H54 (cell line): ENCODE results near the gene IFNA6.

Experiments
- DNase-seq: peaks from one replicate; pipeline ENCODE4 v3.0.0; 2011; ENCODE audit warnings: low spot score, mixed read lengths; ENCODE audit not compliant: insufficient read length
- FAIRE-seq: peaks from 3 replicates; lab custom pipeline; 2011; peaks lifted over from hg19 to GRCh38; lab: Jason Lieb, UNC
- POLR2A ChIP-seq: IDR thresholded peaks from 2 replicates; pipeline ENCODE4 v1.6.1; 2011; ENCODE audit warnings: low read depth, mild to moderate bottlenecking, low read length

IFNA6 gene

DNA sequence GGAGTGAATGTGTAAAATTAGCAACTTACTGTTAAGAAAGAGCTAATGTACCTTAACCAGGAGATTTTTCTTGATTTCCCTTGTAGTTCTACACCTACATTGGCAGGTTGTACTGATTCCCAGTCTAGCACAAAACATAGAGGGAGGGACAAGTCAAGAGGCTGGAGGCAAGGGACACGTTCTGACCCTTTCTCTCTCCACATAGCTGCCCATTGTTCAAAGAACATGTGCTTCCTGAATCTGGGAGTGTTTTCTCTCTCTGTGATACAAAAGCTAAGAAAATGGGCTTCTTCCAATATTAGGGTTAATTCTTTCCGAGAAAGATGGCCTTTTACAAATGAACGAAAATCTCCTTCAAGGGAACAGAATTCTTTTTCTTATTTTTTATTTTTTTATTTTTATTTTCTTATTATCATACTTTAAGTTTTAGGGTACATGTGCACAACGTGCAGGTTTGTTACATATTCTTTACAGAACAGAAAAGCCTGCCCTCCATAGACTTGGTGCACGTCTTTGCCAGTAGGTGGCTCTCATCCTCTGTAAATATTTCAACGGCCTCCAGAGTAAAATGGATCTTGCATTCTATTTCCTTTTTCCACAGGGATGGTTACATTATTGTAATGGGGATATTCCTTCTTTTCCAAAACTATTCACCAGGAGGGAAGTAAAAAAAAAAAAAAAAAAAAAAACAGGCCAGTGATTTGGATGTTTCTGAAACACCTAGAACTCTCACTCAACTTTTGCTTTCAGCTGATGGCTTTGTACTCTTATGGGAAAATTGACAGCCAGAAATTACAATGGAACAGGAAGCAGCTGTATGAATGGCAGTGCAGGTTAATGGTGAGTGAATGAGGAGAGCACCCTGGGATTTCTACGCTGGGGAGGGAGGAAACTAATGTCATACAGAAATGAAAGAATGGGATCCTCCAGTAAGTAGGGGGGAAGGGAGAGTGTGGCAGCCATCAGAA is 32.4 kb downstream of the IFNA6 start:
- FAIRE-seq: peak; percentile 79
- no peak for DNase-seq
- TF ChIP-seq POLR2A: no peak

DNA sequence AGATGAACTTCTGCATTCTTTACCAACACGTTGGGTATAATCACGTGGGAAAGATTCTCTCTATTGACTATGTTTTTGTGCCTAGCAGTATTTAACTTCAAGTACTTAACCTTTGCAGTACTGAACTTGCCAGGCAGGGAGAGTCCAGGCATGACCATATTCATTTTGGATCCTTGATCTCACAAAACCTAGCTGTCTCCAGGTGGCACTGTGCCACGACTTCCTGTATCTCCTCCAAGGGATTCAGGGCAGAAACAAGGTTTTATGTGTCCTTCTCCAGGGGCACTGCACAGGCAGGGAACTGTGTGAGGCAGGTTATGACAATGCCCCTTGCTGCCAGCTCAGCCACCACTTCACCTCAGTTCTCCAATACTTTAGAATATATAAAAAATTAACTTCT is 33.8 kb downstream of the IFNA6 start:
- DNase-seq (no peak), FAIRE-seq (no peak)
- TF ChIP-seq POLR2A: no peak

DNA sequence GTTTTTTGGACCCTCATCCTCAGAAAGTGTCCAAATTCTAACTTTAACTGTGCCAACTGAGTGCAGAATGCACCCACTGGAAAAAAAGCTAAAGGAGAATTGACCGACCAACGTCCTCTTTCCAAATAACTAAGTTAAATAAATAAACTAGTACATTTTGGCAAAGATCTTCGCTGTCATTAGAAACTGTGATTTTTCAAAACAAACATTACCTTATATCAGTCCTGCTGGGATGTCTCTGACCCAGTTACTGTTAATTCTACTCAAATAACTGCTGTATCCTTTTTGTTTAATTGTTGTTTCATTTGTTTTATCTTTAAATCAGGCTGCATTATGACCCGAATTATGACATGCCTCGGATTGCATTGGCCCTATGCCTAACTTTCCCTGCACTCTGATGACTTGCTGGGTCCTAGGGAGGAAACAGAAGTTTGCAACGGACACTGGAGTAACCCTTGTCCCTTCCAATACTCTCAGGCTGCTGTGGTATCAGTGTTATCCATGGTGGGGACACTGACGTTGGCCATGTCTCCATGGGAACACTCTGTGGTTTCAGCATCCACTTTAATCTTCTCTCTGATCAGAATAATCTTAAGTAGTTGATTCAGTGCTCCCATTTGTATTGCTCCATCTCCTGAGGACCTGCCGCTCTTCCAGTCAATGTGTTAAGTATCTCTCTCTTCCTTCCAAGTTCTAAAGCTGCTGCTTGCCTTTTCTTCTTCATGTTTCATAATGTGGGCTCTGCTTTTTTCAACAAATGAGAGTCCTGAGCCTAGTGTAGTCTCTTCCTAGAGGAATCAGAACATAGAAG is 34.5 kb downstream of the IFNA6 start:
- FAIRE-seq (no peak), DNase-seq (no peak)
- no peak for TF ChIP-seq POLR2A

DNA sequence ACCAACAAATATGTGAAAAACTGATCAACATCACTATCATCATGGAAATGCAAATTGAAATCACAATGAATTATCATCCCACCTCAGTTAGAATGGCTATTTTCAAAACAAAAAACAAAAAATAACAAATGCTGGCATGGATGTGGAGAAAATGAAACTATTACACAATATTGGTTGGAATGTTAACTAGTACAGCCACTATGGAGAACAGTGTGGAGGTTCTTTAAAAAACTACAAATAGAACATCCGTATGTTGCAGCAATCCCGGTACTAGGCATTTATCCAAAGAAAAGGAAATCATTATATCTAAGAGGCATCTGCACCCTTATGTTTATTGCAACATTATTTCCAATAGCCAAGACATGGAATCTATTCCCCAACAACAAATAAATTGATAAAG is 36.5 kb downstream of the IFNA6 start:
- DNase-seq (no peak), FAIRE-seq (no peak)
- no peak for TF ChIP-seq POLR2A

DNA sequence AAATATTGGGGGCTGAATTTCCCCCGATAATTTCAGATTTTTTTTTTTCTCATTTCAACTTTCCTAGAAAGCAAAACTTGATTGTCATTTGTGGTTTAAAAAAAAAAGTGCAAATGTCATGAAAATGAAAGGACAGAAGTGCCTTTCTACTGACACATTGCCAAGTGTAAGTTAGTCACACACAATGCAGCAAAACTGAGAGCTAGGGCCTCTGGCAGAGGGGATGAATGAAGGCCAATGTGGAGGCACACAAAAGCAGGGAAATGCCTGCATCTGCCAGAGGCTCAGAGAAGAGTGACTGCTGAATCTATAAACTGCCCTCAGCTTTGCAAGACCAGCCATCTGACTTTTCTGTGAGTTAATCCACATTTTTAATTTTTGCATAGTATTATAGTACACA is 38.8 kb downstream of the IFNA6 start:
- no peak for TF ChIP-seq POLR2A
- FAIRE-seq (no peak), DNase-seq (no peak)

DNA sequence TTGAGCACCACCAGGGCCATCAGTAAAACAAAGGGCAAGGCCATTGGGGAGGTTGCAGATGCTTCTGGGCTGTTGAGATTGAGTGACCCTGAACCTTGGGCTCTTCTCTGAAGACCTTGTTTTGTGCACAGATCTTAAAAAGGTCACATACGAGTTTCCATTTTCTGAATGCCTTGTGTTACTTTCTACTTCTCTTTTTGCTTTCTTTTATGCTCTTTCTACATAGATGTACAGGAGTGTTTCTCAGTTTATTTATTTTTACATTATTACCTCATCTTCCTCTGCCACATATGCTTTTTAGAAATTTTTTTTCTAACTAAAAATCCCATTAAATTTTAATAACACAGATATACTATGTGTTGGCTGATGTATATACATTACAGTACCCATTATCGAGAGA is 45.5 kb downstream of the IFNA6 start, which contains the start of gene IFNA5:
Gene IFNA5, minus strand, starts transcription at position 101 of the 400 bp plus-strand sequence. Its CDS starts 57 bp downstream, at position 44.
- no peak for FAIRE-seq
- no peak for DNase-seq

More for the DNA sequence above, 45.5 kb downstream of the IFNA6 start, which contains the start of gene IFNA5:
- no peak for TF ChIP-seq POLR2A
